ENCODE measurements around the gene PAK5.

DNA sequence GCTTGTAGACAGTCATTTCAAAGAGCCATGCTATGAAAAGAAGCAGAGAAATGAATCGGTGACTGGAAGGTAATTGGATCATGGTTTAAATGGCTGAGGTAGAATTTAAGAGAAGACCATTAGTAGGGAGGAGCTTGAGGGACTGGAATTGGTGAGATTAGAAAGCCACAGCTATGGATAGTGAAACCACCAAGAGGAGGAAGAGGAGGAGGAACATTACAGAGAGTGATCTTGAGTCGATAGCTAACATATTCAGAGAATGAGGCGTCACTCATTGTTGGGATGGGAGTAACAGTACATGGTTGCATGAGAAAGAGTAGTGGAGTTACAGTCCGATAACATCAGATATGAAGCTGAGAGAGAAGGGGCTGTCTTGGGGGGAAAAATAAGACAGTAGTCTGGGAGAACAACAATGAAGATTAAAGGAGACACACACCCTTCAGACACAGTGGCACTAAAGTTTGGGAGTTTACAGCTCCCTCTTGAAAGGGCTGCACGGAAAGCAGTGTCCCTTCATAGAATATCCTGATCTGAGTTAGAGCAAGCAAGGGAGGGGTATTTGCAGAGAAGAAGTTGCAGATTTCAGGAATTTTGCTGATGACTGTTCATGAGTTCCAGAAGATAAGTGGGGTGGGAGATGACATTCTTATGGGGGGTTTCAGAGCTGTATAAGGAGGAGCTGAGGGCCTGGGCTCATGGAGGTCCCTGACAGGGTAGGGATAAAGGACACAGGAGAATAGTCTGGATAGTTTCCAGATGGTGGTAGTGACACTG is 339.6 kb downstream of the PAK5 start:
- TF ChIP-seq CTCF (IDR thresholded peaks at IDR 0.05) = no peak
- no peak for TF ChIP-seq EZH2 (IDR thresholded peaks at IDR 0.05; ENCODE audit: borderline replicate concordance, insufficient read depth, low read depth, low read length, poor library complexity, severe bottlenecking)

All from B cell (primary cell).